Natural killer cell (primary cell): Measurements from ENCODE around the gene CNIH1. TPM values are rescaled to one million over a fixed set of nuclear protein-coding genes. Genes with fewer than 3 reads are reported as not detected.
"Not testable (repeated sequence)": the region's sequence is repeated elsewhere in the genome, so short reads cannot be mapped to it uniquely, and the experiment has no call there.

Experiments
- ATAC-seq, 3 donors: fragments of 150-1000 bp in 2 of 3; fragments of 200-7000 bp in 1 of 3; cut with Tn5 transposase; 1 replicate in 1 of 3; 2 replicates in 2 of 3; pipeline ENCODE4 v1.10.0; 2021; ENCODE audit warnings: mild to moderate bottlenecking in 2 of 3, moderate library complexity in 2 of 3
- DNase-seq, 2 donors: peaks; one replicate each; pipeline versions ENCODE4 v3.0.0 to v3.0.0-alpha.2; 2013 to 2021; ENCODE audit warnings: mixed read lengths in 1 of 2
- H3K27ac ChIP-seq: one replicate; pipeline ENCODE4 v1.5.1; 2013; ENCODE audit warnings: mild to moderate bottlenecking, low read length
- H3K27me3 ChIP-seq: one replicate; pipeline ENCODE4 v1.6.1; 2013; ENCODE audit warnings: low read length; ENCODE audit not compliant: control insufficient read depth, insufficient read depth
- H3K36me3 ChIP-seq: one replicate; pipeline ENCODE4 v1.6.1; 2013; ENCODE audit warnings: low read length; ENCODE audit not compliant: control insufficient read depth, insufficient read depth
- H3K4me1 ChIP-seq: one replicate; pipeline ENCODE4 v1.6.1; 2013; ENCODE audit warnings: low read length; ENCODE audit not compliant: control insufficient read depth, insufficient read depth
- H3K4me3 ChIP-seq: one replicate; pipeline ENCODE4 v1.5.1; 2013; ENCODE audit warnings: low read length
- H3K9me3 ChIP-seq: one replicate; pipeline ENCODE4 v1.6.1; 2013; ENCODE audit warnings: low read length; ENCODE audit not compliant: control insufficient read depth, insufficient read depth
- H3K27ac Mint-ChIP-seq, 2 donors: one replicate each; pipeline ENCODE4 v1.8.0; 2022; ENCODE audit warnings: mild to moderate bottlenecking in 2 of 2, mixed read lengths in 2 of 2, moderate library complexity in 1 of 2
- H3K27me3 Mint-ChIP-seq, 2 donors: one replicate each; pipeline ENCODE4 v1.8.0; 2022; ENCODE audit warnings: low read depth in 2 of 2, mixed read lengths in 2 of 2
- H3K36me3 Mint-ChIP-seq: one replicate; pipeline ENCODE4 v1.8.0; 2022; ENCODE audit warnings: mixed read lengths
- H3K4me1 Mint-ChIP-seq, 2 donors: one replicate each; pipeline ENCODE4 v1.8.0; 2022; ENCODE audit warnings: mixed read lengths in 2 of 2
- H3K4me3 Mint-ChIP-seq: one replicate; pipeline ENCODE4 v1.8.0; 2022; ENCODE audit warnings: mild to moderate bottlenecking, moderate library complexity, mixed read lengths
- H3K9me3 Mint-ChIP-seq, 2 donors: one replicate each; pipeline ENCODE4 v1.8.0; 2022; ENCODE audit warnings: mixed read lengths in 2 of 2
- WGBS: methylation state at CpG from one replicate; pipeline ENCODE4 v1.1.7; 2013; ENCODE audit warnings: missing lambda C conversion rate; ENCODE audit not compliant: insufficient coverage; 5-methylcytosine and 5-hydroxymethylcytosine counted together
- intact Hi-C: fragments of 100-400 bp; cut with micrococcal nuclease; formaldehyde crosslinking; loops from one replicate; pipeline ENCODE4 v1.14.2; 2022
- total RNA-seq, 4 donors: library from RNA; stranded (reverse); fragments of 120-200 nt in 1 of 4; gene quantifications; one replicate each; pipeline versions ENCODE4 v1.2.3 to v1.2.4, GENCODE V29; 2013 to 2022
- TF ChIP-seq, protein P1 (sequence below): fragments of 200-600 bp; IDR thresholded peaks from one replicate; pipeline ENCODE4 v1.8.0; 2022; ENCODE audit warnings: antibody characterized with exemption

CNIH1 gene
- total RNA-seq, 3 donors from 2014 or later (not counting 1 experiment from before 2014, with no cell fraction given): 20.4 to 30.9 (median 25.7) TPM

DNA sequence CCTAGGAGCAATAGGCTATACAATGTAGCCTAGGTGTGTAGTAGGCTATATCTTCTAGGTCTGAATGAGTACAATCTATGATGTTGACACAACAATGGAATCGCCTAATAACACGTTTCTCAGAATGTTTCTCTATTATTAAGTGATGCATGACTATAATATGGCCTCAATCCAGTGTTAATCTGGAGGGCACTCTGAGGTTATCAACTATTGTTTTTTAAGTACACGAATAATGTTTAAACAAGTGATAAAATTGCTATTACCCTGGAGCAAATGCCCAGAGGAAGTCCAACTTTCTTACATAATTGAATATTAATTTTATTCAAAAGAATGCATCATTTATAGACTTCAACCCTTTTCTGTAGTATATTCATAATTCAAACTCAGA is 16.4 kb upstream of the CNIH1 start:
- TF ChIP-seq, protein P1, sequence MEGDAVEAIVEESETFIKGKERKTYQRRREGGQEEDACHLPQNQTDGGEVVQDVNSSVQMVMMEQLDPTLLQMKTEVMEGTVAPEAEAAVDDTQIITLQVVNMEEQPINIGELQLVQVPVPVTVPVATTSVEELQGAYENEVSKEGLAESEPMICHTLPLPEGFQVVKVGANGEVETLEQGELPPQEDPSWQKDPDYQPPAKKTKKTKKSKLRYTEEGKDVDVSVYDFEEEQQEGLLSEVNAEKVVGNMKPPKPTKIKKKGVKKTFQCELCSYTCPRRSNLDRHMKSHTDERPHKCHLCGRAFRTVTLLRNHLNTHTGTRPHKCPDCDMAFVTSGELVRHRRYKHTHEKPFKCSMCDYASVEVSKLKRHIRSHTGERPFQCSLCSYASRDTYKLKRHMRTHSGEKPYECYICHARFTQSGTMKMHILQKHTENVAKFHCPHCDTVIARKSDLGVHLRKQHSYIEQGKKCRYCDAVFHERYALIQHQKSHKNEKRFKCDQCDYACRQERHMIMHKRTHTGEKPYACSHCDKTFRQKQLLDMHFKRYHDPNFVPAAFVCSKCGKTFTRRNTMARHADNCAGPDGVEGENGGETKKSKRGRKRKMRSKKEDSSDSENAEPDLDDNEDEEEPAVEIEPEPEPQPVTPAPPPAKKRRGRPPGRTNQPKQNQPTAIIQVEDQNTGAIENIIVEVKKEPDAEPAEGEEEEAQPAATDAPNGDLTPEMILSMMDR: no peak
- Histone ChIP-seq H3K27ac (no peak overlapping the region), H3K36me3 (no peaks in the 10 kb centered on the region), H3K4me3 (no peak overlapping the region), H3K27me3 (no peaks in the 10 kb centered on the region), H3K4me1 (no peaks in the 10 kb centered on the region), H3K9me3 (peaks cover 6% of the 10 kb centered on the region)
- DNase-seq (no peak), ATAC-seq (no peak)
- no peaks in the 10 kb centered on the region for H3K4me1 Mint-ChIP-seq
- H3K4me3 Mint-ChIP-seq: no peak overlapping the region
- H3K36me3 Mint-ChIP-seq: no peaks in the 10 kb centered on the region
- H3K27ac Mint-ChIP-seq: no peak overlapping the region
- 96% methylated on average over 3 of the region's 3 CpGs for WGBS
- H3K9me3 Mint-ChIP-seq: no peaks in the 10 kb centered on the region
- intact Hi-C loops: no loop called here
- H3K27me3 Mint-ChIP-seq: peaks cover 0 to 5% of the 10 kb centered on the region in 2 donors

DNA sequence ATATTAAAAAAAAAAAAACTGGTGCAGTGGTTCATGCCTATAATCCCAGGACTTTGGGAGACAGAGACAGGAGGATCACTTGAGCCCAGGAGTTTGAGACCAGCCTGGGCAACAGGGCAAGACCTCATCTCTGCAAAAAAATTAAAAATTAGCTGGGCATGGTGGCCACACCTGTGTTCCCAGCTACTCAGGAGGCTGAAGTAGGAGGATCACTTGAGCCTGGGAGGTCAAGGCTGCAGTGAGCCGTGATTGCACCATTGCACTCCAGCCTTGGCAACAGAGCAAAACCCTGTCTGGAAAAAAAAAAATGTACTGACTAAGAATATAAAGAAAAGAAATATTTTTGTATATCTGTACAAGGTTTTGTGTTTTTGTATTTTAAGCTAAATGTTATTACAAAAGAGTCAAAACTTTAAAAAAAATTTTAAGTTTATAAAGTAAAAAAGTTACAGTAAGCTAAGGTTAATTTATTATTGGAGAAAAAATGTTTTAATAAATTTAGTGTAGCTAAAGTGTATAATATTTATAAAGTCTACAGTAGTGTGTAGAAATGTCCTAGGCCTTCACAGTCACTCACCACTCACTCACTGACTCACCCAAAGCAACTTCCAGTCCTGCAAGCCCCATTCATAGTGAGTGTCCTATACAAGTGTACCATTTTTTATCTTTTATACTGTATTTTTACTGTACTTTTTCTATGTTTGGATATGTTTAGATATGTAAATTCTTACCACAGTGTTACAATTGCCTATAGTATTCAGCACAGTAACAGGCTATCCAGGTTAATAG is 15.8 kb upstream of the CNIH1 start:
- 100% methylated on average over 1 of the region's 1 CpG for WGBS
- H3K36me3 Mint-ChIP-seq, DNase-seq, H3K9me3 Mint-ChIP-seq, H3K4me3 Mint-ChIP-seq, H3K4me1 ChIP-seq, H3K27ac Mint-ChIP-seq, intact Hi-C loops, H3K27me3 ChIP-seq, H3K4me3 ChIP-seq, H3K4me1 Mint-ChIP-seq, H3K27ac ChIP-seq, H3K36me3 ChIP-seq, H3K9me3 ChIP-seq, ATAC-seq, H3K27me3 Mint-ChIP-seq: not testable (repeated sequence)

DNA sequence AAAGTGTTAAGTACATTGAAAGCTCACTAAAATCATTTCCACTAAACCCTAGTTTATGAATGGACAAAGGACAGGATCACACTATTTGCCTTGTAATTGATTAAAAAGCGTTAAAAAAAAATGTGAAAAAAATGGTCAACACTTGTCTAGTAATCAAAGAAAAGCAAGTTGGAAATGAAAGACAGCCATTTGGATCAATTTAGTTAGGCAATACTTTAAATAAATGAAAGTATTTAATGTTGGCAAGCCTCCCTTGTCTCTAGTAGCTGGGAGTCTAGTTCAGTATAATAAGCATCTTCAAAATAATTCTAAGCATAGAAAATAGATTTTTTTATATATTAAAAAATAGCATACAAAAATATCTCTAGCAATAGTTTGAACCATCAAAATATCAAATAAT is 14.2 kb upstream of the CNIH1 start:
- peaks cover 6% of the 10 kb centered on the region for H3K9me3 ChIP-seq
- DNase-seq: no peak
- H3K36me3 ChIP-seq: no peaks in the 10 kb centered on the region
- Mint-ChIP-seq H3K4me1 (no peaks in the 10 kb centered on the region), H3K27me3 (peaks cover 0 to 5% of the 10 kb centered on the region in 2 donors), H3K27ac (no peak overlapping the region), H3K36me3 (no peaks in the 10 kb centered on the region), H3K4me3 (no peak overlapping the region), H3K9me3 (no peaks in the 10 kb centered on the region)
- intact Hi-C loops: no loop called here
- H3K4me1 ChIP-seq: peaks cover 3% of the 10 kb centered on the region
- ATAC-seq: no peak
- H3K27ac ChIP-seq: no peak overlapping the region
- TF ChIP-seq, protein P1: no peak
- 86% methylated on average over 1 of the region's 1 CpG for WGBS
- H3K27me3 ChIP-seq: no peaks in the 10 kb centered on the region
- no peak overlapping the region for H3K4me3 ChIP-seq

DNA sequence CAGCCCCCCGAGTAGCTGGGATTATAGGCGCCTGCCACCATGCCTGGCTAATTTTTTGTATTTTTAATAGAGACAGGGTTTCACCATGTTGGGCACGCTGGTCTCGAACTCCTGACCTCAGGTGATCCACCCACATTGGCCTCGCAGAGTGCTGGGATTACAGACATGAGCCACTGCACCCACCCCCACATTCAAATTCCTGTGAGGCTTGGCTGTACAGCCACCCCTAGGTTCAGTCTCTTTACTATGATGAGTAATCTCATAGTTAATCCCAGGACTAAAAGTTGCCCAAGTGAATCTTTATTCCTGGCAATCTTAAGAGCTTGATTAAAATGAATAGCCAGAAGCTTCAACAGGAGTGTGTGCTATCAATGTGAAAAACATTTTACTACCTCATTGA is 12.8 kb upstream of the CNIH1 start:
- H3K4me3 Mint-ChIP-seq, H3K27ac Mint-ChIP-seq, H3K36me3 Mint-ChIP-seq, intact Hi-C loops, H3K9me3 Mint-ChIP-seq, H3K4me3 ChIP-seq, H3K27ac ChIP-seq, H3K27me3 Mint-ChIP-seq, H3K36me3 ChIP-seq, H3K9me3 ChIP-seq, H3K4me1 Mint-ChIP-seq, ATAC-seq, DNase-seq, H3K27me3 ChIP-seq, H3K4me1 ChIP-seq: not testable (repeated sequence)
- 98% methylated on average over 5 of the region's 5 CpGs for WGBS
